Hepatocyte (in vitro differentiated cells): ENCODE measurements around the gene ZNF101. TPM values are rescaled to one million over a fixed set of nuclear protein-coding genes. Genes with fewer than 3 reads are reported as not detected.

Experiments
- DNase-seq: peaks from one replicate; pipeline ENCODE4 v3.0.0-alpha.2; 2016; ENCODE audit warnings: low spot score
- H2AFZ ChIP-seq: fragments of 200-600 bp; sonication (generic); 2 replicates; pipeline ENCODE4 v1.6.0; 2016; ENCODE audit warnings: antibody characterized with exemption, mild to moderate bottlenecking
- H3K27ac ChIP-seq: fragments of 200-600 bp; sonication (generic); 2 replicates; pipeline ENCODE4 v1.5.1; 2016; ENCODE audit warnings: mild to moderate bottlenecking
- H3K27me3 ChIP-seq: fragments of 200-600 bp; sonication (generic); 2 replicates; pipeline ENCODE4 v1.6.1; 2016
- H3K36me3 ChIP-seq: fragments of 200-600 bp; sonication (generic); replicated peaks from 2 replicates; pipeline ENCODE4 v1.5.1; 2016; ENCODE audit warnings: low read depth; ENCODE audit not compliant: insufficient read depth
- H3K4me1 ChIP-seq: fragments of 200-600 bp; sonication (generic); 2 replicates; pipeline ENCODE4 v1.5.1; 2016; ENCODE audit warnings: mild to moderate bottlenecking, moderate library complexity; ENCODE audit not compliant: insufficient read depth
- H3K4me2 ChIP-seq: fragments of 200-600 bp; sonication (generic); 2 replicates; pipeline ENCODE4 v1.6.0; 2016
- H3K4me3 ChIP-seq: fragments of 200-600 bp; sonication (generic); 2 replicates; pipeline ENCODE4 v1.5.1; 2016; ENCODE audit warnings: mild to moderate bottlenecking
- H3K79me2 ChIP-seq: fragments of 200-600 bp; sonication (generic); 2 replicates; pipeline ENCODE4 v1.6.0; 2017; ENCODE audit warnings: mild to moderate bottlenecking
- H3K9me2 ChIP-seq: fragments of 200-600 bp; sonication (generic); replicated peaks from 2 replicates; pipeline ENCODE4 v1.6.0; 2017; ENCODE audit warnings: mild to moderate bottlenecking; ENCODE audit not compliant: insufficient read depth
- H3K9me3 ChIP-seq: fragments of 200-600 bp; sonication (generic); 2 replicates; pipeline ENCODE4 v1.5.1; 2016; ENCODE audit warnings: low read depth, mild to moderate bottlenecking
- H4K20me1 ChIP-seq: fragments of 200-600 bp; sonication (generic); 2 replicates; pipeline ENCODE4 v1.6.0; 2016; ENCODE audit warnings: mild to moderate bottlenecking; ENCODE audit not compliant: insufficient read depth, poor library complexity, severe bottlenecking
- CTCF ChIP-seq: fragments of 200-600 bp; sonication (generic); IDR thresholded peaks from 2 replicates; pipeline ENCODE4 v1.5.1; 2016; ENCODE audit warnings: antibody characterized with exemption, mild to moderate bottlenecking; ENCODE audit not compliant: poor library complexity
- EZH2 ChIP-seq: fragments of 200-600 bp; sonication (generic); IDR thresholded peaks from 2 replicates; pipeline ENCODE4 v1.6.1; 2016; ENCODE audit warnings: antibody characterized with exemption, mild to moderate bottlenecking, borderline replicate concordance
- EZH2phosphoT487 ChIP-seq: fragments of 200-600 bp; sonication (generic); IDR thresholded peaks from one replicate; pipeline ENCODE4 v1.6.1; 2018; ENCODE audit warnings: antibody characterized with exemption, mild to moderate bottlenecking, low read depth, moderate library complexity; ENCODE audit not compliant: unreplicated experiment, severe bottlenecking
- WGBS: methylation state at CpG from one replicate; pipeline ENCODE4 v1.1.6; 2016; ENCODE audit warnings: low lambda C conversion rate; ENCODE audit errors: missing lambda C conversion rate; 5-methylcytosine and 5-hydroxymethylcytosine counted together
- polyA plus RNA-seq: library from polyadenylated mRNA; unstranded; fragments of >200 nt; fragmentation: Nextera tagmentation; extraction: Ambion mirVana; gene quantifications from 2 replicates; pipeline ENCODE4 v1.2.1, GENCODE V29; 2016
- total RNA-seq: library from RNA; depleted of rRNA; stranded (reverse); fragments of >200 nt; gene quantifications from 2 replicates; pipeline ENCODE4 v1.2.3, GENCODE V29; 2014

The ZNF101 gene
- total and polyA plus RNA-seq, 2 experiments from 2014 or later = 3.6 to 5.9 TPM

GRCh38 chr19:19627621-19628500 is 40.8 kb upstream of the ZNF101 start, which contains the start of gene LPAR2:
Gene LPAR2, minus strand, starts transcription at chr19:19628220. Its CDS starts 945 bp downstream, at chr19:19627275.
- no peaks in the 10 kb centered on the region for H3K4me1 ChIP-seq
- peak within 1 kb of the TSS; percentile 73 for H2AFZ ChIP-seq
- 1% methylated on average over 26 of the region's 87 CpGs for WGBS
- H3K9me3 ChIP-seq = no peaks in the 10 kb centered on the region
- peak within 1 kb of the TSS; percentile 73 for H3K4me3 ChIP-seq
- H3K27me3 ChIP-seq = no peaks in the 10 kb centered on the region
- TF ChIP-seq EZH2 (no peak), EZH2phosphoT487 (no peak), CTCF (no peak)
- peak within 1 kb of the TSS; percentile 94 for H3K27ac ChIP-seq
- DNase-seq = peak; percentile 87
- no peaks in the 10 kb centered on the region for H3K36me3 ChIP-seq
- H3K9me2 ChIP-seq = no peaks in the 10 kb centered on the region
- H3K79me2 ChIP-seq = no peaks in the 10 kb centered on the region
- no peaks in the 10 kb centered on the region for H4K20me1 ChIP-seq
- H3K4me2 ChIP-seq = peak within 1 kb of the TSS; percentile 98

GRCh38 chr19:19628501-19629134 is 40.0 kb upstream of the ZNF101 start:
- no peak for TF ChIP-seq EZH2phosphoT487
- TF ChIP-seq CTCF = no peak
- no peak for TF ChIP-seq EZH2
- H3K4me3 ChIP-seq = peak overlapping the region; percentile 73
- no peaks in the 10 kb centered on the region for H3K9me2 ChIP-seq
- 7% methylated on average over 34 of the region's 51 CpGs for WGBS
- no peaks in the 10 kb centered on the region for H4K20me1 ChIP-seq
- no peaks in the 10 kb centered on the region for H3K36me3 ChIP-seq
- peak overlapping the region; percentile 73 for H2AFZ ChIP-seq
- H3K27ac ChIP-seq = peak overlapping the region; percentile 94
- no peaks in the 10 kb centered on the region for H3K9me3 ChIP-seq
- no peaks in the 10 kb centered on the region for H3K79me2 ChIP-seq
- peak; percentile 84 for DNase-seq
- no peaks in the 10 kb centered on the region for H3K27me3 ChIP-seq
- no peaks in the 10 kb centered on the region for H3K4me1 ChIP-seq
- H3K4me2 ChIP-seq = peak overlapping the region; percentile 98

- Histone ChIP-seq H3K4me2 (no peak overlapping the region), H3K9me3 (no peaks in the 10 kb centered on the region), H3K9me2 (no peaks in the 10 kb centered on the region), H2AFZ (no peak overlapping the region), H4K20me1 (no peaks in the 10 kb centered on the region), H3K4me1 (no peaks in the 10 kb centered on the region), H3K27ac (no peak overlapping the region), H3K4me3 (no peak overlapping the region), H3K36me3 (no peaks in the 10 kb centered on the region), H3K27me3 (no peaks in the 10 kb centered on the region), H3K79me2 (no peaks in the 10 kb centered on the region)
- 98% methylated on average over 11 of the region's 11 CpGs for WGBS
- TF ChIP-seq EZH2 (no peak), EZH2phosphoT487 (no peak), CTCF (no peak)
- DNase-seq = no peak
Measured at GRCh38 chr19:19630062-19630414, 38.6 kb upstream of the ZNF101 start.
